NOMO-1 treated with DMSO at 0.1 percent for 48 hours (cell line): Measurements from ENCODE around the gene ACE.

Experiments
- DNase-seq: peaks from one replicate; lab custom pipeline; 2025; ENCODE audit not compliant: unreplicated experiment; lab: John Stamatoyannopoulos, UW

ACE gene

DNA sequence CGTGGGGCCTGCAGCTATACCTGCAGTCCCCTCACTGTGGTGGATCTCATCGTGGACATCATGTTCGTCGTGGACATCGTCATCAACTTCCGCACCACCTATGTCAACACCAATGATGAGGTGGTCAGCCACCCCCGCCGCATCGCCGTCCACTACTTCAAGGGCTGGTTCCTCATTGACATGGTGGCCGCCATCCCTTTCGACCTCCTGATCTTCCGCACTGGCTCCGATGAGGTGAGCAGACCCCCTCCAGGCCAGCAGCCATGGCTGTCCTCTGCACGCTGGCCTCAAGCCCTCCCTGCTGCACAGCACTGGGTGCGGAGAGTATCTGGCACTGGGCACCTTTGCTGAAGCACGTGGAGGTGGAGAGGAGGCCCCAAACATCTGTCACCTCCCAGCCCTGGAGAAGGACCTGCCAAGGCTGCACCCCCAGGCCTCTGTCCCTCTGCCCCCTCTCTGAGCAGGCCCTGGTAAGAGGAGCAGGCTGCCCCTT, 57.3 kb downstream of the ACE start:
- DNase-seq = no peak

DNA sequence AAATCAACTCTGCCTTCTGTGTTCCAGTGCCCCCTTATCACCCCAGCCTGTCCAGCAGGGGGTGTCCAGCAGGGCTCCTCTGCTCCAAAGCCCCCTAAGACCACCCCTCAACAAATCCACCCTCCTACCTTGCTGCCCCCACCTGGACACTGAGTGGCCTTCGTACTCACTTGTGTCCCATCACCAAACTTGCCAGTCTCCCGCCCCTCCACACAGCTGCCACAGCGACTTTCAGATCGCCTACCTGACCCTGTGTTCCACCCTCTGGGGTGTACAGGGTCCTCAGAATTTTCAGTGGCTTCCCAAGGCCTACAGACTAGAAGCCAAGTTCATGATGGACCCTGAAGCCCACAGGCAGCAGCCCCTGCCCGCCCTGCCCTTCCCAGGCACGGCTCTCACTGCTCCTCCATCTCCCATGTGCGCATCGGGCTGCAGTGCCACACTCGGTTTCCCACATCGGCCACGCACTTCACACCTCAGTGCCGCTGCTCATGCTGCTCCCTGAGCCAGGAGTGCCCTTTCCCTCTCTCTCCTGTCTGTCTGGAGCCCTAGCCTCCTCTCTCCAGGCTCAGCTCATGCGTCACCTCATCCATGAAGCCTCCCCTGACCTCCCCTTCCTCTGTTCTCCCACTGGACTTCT, 58.1 kb downstream of the ACE start:
- DNase-seq = no peak

GRCh38 chr17:63535640-63536039, 58.8 kb downstream of the ACE start:
- no peak for DNase-seq

GRCh38 chr17:63537001-63537400, 60.1 kb downstream of the ACE start:
- DNase-seq = no peak

- no peak for DNase-seq
Measured at GRCh38 chr17:63537991-63538692, 61.3 kb downstream of the ACE start.

GRCh38 chr17:63538693-63539595, 62.1 kb downstream of the ACE start:
- no peak for DNase-seq

GRCh38 chr17:63540590-63540989, 63.7 kb downstream of the ACE start:
- DNase-seq = no peak

DNA sequence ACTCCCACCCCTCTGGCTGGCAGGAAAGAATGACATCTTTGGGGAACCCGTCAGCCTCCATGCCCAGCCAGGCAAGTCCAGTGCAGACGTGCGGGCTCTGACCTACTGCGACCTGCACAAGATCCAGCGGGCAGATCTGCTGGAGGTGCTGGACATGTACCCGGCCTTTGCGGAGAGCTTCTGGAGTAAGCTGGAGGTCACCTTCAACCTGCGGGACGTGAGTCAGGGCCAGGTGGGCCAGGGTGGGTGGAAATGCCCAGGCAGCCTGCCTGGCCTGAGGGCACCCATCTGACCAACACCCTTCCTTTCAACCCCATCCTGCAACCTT, 65.3 kb downstream of the ACE start:
- no peak for DNase-seq

DNA sequence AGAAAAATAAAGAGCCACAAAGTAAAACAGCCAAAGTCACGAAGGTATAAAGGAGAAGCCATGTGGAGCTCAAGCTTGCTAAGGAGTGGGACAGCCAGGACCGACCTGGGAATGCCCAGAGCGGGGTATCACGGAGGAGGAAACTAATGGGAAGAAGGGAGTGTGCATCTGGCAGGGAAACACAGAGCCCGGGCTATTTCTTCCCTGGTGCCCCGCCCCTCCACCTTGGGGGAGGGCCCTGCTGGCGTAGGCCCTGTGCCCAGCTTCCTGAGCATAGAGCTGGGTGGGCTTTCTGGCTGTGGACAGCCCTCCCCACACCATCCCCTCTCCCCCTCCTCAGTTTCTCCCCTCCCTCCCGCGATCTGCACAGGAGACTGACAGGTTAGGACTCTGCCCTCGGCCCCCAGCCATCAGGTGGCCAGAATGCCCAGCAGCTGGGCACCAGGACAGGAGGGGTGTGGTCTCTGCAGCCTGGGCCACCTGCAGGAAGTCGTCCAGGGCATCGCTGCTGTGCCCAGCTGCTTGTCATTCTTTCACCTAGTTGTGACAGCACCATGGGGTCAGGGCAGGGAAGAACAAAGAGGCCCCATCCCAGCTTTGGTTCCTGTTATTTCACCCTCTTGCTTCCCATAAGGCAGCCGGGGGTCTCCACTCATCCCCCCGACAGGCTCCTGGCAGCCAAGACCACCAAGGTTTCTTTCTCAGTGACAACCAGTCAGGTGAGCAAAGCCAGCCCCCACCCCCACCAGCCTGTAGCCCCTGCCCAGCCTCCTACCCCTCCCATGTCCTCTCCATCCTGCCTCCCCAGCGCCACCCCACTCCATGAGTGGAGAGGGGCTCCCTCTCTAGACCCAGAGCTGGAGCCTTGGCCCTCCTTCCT, 66.3 kb downstream of the ACE start:
- no peak for DNase-seq

- no peak for DNase-seq
Measured at GRCh38 chr17:63543822-63544420, 67.1 kb downstream of the ACE start.

- DNase-seq = no peak
Measured at GRCh38 chr17:63544467-63545301, 67.8 kb downstream of the ACE start.

DNA sequence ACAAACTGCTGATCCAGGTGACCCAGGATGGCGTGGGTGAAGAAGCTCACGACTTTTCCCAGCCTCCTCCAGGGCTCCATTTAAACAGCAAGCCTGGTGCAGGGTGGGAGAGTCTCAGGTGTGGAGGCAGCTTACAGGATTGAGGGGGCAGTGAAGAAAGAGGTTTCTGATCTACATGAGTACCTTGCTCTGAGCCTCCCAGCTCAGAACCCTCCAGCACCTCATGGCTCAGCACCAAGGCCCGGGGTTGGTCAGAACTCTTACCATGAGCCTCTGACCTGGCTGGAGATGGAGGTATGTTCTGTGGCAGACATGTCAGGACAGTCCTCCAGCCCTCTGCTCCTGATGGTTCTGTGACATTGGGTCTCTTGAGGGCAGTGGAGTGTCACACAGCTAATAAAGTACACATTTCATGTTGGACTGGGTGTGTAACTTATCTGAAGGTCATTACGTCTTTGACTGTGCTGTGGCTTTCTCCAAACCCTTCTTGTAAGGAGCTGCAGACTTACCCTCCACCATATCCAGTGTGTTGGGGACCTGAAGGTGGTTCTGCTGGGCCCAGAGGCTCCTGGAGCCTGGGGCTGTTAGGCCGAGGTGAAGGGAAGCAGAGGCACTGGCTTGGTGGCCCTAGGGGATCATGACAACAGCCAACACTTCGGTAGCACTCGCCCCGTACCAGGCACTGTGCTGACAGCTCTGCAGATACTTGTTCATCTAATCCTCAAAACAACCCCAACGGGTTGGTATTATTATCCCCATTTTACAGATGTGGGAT, 69.6 kb downstream of the ACE start:
- no peak for DNase-seq

DNA sequence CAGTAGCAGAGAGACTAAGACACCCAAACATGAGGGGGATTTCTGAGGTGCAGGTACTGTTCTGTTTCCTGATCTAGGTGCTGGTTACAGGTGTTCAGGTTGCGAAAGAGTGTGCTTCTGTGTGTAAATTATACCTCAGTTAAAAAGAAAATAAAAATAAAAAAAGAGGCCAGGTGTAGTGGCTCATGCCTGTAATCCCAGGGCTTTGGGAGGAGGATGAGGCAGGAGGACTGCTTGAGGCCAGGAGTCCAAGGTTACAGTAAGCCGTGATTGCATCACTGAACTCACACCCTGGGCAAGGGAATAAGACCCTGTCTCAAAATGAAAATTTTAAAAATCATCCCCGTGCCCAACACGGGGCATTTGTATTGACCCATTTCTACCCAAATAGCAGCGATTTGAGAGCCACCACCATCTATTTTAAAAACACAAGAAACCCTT, 70.2 kb downstream of the ACE start:
- no peak for DNase-seq
